Body of pancreas (tissue), 4 donors: ENCODE results near the gene GCNT2. TPM values are rescaled to one million over a fixed set of nuclear protein-coding genes. Genes with fewer than 3 reads are reported as not detected.

ENCODE experiments used
- ATAC-seq: fragments of 150-250 bp; one replicate; pipeline ENCODE4 v1.9.1; 2016
- DNase-seq, 4 donors: peaks; one replicate each; pipeline ENCODE4 v3.0.0-alpha.2; 2019
- H3K27ac ChIP-seq, 4 donors: fragments of 200-600 bp; sonication (generic); 1 replicate in 3 of 4; 2 replicates in 1 of 4; pipeline versions ENCODE4 v1.5.1 to v1.6.1; 2016 to 2019; ENCODE audit warnings: mild to moderate bottlenecking in 1 of 4, mixed read lengths in 1 of 4, moderate library complexity in 1 of 4
- H3K27me3 ChIP-seq, 2 donors: fragments of 200-600 bp; sonication (generic); one replicate each; pipeline ENCODE4 v1.6.0; 2016; ENCODE audit warnings: mild to moderate bottlenecking in 1 of 2
- H3K36me3 ChIP-seq, 2 donors: fragments of 200-600 bp; sonication (generic); replicated peaks in 1 of 2; 2 replicates each; pipeline ENCODE4 v1.5.1; 2016; ENCODE audit warnings: low read depth in 2 of 2; ENCODE audit not compliant: insufficient read depth in 1 of 2
- H3K4me1 ChIP-seq: fragments of 200-600 bp; sonication (generic); one replicate; pipeline ENCODE4 v1.6.0; 2016
- H3K4me3 ChIP-seq, 2 donors: fragments of 200-600 bp; sonication (generic); 1 replicate in 1 of 2; 2 replicates in 1 of 2; pipeline ENCODE4 v1.5.1; 2016 to 2019
- H3K9me3 ChIP-seq, 3 donors: fragments of 200-600 bp; sonication (generic); 1 replicate in 2 of 3; 2 replicates in 1 of 3; pipeline ENCODE4 v1.5.1; 2016
- POLR2A ChIP-seq, 3 donors: fragments of 450-650 bp; IDR thresholded peaks; one replicate each; pipeline ENCODE4 v1.6.1; 2016; ENCODE audit warnings: antibody characterized with exemption in 3 of 3, mild to moderate bottlenecking in 2 of 3
- WGBS, 2 donors: methylation state at CpG; one replicate each; pipeline ENCODE4 v1.1.5; 2017; 5-methylcytosine and 5-hydroxymethylcytosine counted together
- intact Hi-C: fragments of 100-400 bp; cut with DNase I; formaldehyde crosslinking; loops from one replicate; pipeline ENCODE4 v1.15.1; 2023
- total RNA-seq, 2 donors: library from RNA; depleted of rRNA; stranded (reverse); fragments of >200 nt; gene quantifications; one replicate each; pipeline ENCODE4 v1.1.0, GENCODE V29; 2016
- TF ChIP-seq, protein P1 (sequence below), 7 experiments: fragments of 450-650 bp in 4 of 7; fragments of 200-600 bp in 3 of 7; sonication (generic) in 3 of 7; IDR thresholded peaks; one replicate each; pipeline ENCODE4 v1.5.1; 2016 to 2019; ENCODE audit warnings: antibody characterized with exemption in 7 of 7

GCNT2 gene
- total RNA-seq, 2 donors from 2014 or later, result 4.4 to 7.6 TPM

GRCh38 chr6:10640412-10640811 lies 119.3 kb downstream of the GCNT2 start:
- DNase-seq (no peak), ATAC-seq (no peak)
- intact Hi-C loops, result no loop called here
- Histone ChIP-seq H3K27me3 (no peaks in the 10 kb centered on the region), H3K36me3 (no peaks in the 10 kb centered on the region), H3K9me3 (no peaks in the 10 kb centered on the region), H3K27ac (no peak overlapping the region), H3K4me1 (no peaks in the 10 kb centered on the region), H3K4me3 (no peak overlapping the region)
- WGBS, 2 donors, result 91% methylated on average over 8 of the region's 8 CpGs
- no peak for TF ChIP-seq POLR2A (IDR thresholded peaks at IDR 0.05)
- TF ChIP-seq, protein P1, sequence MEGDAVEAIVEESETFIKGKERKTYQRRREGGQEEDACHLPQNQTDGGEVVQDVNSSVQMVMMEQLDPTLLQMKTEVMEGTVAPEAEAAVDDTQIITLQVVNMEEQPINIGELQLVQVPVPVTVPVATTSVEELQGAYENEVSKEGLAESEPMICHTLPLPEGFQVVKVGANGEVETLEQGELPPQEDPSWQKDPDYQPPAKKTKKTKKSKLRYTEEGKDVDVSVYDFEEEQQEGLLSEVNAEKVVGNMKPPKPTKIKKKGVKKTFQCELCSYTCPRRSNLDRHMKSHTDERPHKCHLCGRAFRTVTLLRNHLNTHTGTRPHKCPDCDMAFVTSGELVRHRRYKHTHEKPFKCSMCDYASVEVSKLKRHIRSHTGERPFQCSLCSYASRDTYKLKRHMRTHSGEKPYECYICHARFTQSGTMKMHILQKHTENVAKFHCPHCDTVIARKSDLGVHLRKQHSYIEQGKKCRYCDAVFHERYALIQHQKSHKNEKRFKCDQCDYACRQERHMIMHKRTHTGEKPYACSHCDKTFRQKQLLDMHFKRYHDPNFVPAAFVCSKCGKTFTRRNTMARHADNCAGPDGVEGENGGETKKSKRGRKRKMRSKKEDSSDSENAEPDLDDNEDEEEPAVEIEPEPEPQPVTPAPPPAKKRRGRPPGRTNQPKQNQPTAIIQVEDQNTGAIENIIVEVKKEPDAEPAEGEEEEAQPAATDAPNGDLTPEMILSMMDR (IDR thresholded peaks at IDR 0.05), result no peak

GRCh38 chr6:10641528-10641927 lies 120.4 kb downstream of the GCNT2 start:
- Histone ChIP-seq H3K4me1 (no peaks in the 10 kb centered on the region), H3K27ac (no peak overlapping the region), H3K9me3 (no peaks in the 10 kb centered on the region), H3K36me3 (no peaks in the 10 kb centered on the region), H3K27me3 (no peaks in the 10 kb centered on the region), H3K4me3 (no peak overlapping the region)
- TF ChIP-seq, protein P1 (IDR thresholded peaks at IDR 0.05), result no peak
- TF ChIP-seq POLR2A (IDR thresholded peaks at IDR 0.05), result no peak
- intact Hi-C loops, result no loop called here
- ATAC-seq, result no peak
- DNase-seq, result no peak
- 88 to 92% methylated on average over 3 of the region's 3 CpGs for WGBS, 2 donors

- no peaks in the 10 kb centered on the region for H3K36me3 ChIP-seq
- no peak overlapping the region for H3K4me3 ChIP-seq
- no peaks in the 10 kb centered on the region for H3K27me3 ChIP-seq
- no peaks in the 10 kb centered on the region for H3K9me3 ChIP-seq
- intact Hi-C loops, result no loop called here
- H3K27ac ChIP-seq, result no peak overlapping the region
- no peak for ATAC-seq
- 48 to 52% methylated on average over 3 of the region's 3 CpGs for WGBS, 2 donors
- H3K4me1 ChIP-seq, result no peaks in the 10 kb centered on the region
- TF ChIP-seq, protein P1 (IDR thresholded peaks at IDR 0.05), result no peak
- no peak for TF ChIP-seq POLR2A (IDR thresholded peaks at IDR 0.05)
- DNase-seq, result no peak
Observed at GRCh38 chr6:10643201-10643651, 122.1 kb downstream of the GCNT2 start.

GRCh38 chr6:10644225-10644624 lies 123.1 kb downstream of the GCNT2 start:
- no peak for TF ChIP-seq POLR2A (IDR thresholded peaks at IDR 0.05)
- TF ChIP-seq, protein P1 (IDR thresholded peaks at IDR 0.05), result no peak
- Histone ChIP-seq H3K27ac (no peak overlapping the region), H3K27me3 (no peaks in the 10 kb centered on the region), H3K4me3 (no peak overlapping the region), H3K4me1 (no peaks in the 10 kb centered on the region), H3K36me3 (no peaks in the 10 kb centered on the region), H3K9me3 (no peaks in the 10 kb centered on the region)
- no peak for DNase-seq
- intact Hi-C loops, result no loop called here
- ATAC-seq, result no peak
- 93 to 100% methylated on average over 1 of the region's 1 CpG for WGBS, 2 donors

DNA sequence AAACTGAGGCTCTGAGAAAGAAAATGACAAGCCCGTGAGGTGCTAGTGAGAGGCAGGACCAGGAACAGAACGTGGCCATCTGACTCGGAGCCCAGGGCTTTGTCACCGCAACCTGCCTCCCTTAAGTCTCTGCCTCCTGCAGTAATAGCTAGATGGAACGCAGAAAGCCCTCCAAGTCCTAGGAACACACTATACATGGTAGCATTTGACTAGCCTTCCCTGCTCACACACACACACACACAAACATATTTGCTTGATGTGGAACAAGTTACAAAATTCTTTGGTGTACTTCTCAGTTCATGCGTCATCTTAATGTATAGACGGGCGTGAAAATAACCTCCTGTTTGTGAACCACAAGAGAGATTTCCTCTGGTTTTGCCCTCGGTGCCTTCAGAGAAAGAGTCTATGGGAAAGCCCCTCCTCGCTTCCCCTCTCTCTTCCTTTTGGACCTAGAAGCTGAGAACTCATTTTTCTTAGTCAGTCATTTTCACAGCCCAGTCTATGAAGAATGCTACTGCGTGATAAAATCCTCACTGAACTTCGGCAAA lies 134.4 kb downstream of the GCNT2 start:
- Histone ChIP-seq H3K36me3 (no peaks in the 10 kb centered on the region), H3K9me3 (no peaks in the 10 kb centered on the region), H3K4me1 (no peaks in the 10 kb centered on the region), H3K4me3 (no peak overlapping the region), H3K27ac (no peak overlapping the region), H3K27me3 (no peaks in the 10 kb centered on the region)
- TF ChIP-seq, protein P1 (IDR thresholded peaks at IDR 0.05), result no peak
- TF ChIP-seq POLR2A (IDR thresholded peaks at IDR 0.05), result no peak
- 70 to 81% methylated on average over 12 of the region's 12 CpGs for whole genome bisulfite sequencing, 2 donors
- ATAC-seq (no peak), DNase-seq (no peak)
- intact Hi-C loops, result no loop called here
